HuH-7 (cell line): ENCODE results near the gene SMARCD2.
"Not testable (repeated sequence)": the region's sequence is repeated elsewhere in the genome, so short reads cannot be mapped to it uniquely, and the experiment has no call there.

Experiments used
- DNase-seq: peaks from one replicate; pipeline ENCODE4 v3.0.0; 2011; ENCODE audit warnings: low spot score

SMARCD2 gene

GRCh38 chr17:63800783-63801182 is 41.7 kb downstream of the SMARCD2 start:
- no peak for DNase-seq

DNA sequence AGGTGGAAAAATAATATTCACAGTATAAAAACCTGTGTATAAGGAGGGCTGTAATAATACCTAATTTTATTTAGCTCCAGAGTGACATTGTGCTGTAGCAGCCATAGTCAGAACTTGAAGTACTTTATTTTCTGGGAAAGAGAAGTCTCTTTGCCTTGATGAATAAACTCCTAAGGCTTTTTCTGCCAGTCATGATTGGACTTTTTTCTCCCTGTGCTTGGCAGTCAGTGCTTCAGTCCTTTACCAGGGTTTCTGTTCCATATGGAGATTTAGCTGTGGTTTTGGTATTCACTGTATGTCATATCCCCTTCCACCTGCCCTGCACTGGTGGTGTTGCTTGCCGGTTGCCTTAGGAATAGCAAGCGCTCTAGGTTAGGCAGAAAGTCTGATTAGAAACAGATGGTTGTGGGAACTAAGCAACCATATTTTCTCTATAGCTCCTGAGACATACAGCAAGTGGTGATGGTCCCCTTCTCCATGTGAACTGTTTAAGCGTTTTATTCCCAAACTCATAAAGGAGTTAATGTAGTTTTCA is 43.8 kb downstream of the SMARCD2 start:
- no peak for DNase-seq

DNA sequence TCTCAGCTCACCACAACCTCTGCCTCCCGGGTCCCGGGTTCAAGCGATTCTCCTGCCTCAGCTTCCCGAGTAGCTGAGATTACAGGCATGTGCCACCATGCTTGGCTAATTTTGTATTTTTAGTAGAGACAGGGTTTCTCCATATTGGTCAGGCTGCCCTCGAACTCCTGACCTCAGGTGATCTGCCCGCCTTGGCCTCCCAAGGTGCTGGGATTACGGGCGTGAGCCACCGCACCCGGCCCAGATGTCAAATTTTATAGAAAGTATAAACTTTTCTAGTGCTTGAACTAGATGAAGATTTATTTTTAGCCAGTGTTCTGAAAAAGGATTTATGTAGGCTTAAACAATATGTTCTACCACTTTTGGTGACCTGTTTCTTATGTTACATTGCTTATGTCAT is 46.1 kb downstream of the SMARCD2 start:
- not testable (repeated sequence) for DNase-seq

DNA sequence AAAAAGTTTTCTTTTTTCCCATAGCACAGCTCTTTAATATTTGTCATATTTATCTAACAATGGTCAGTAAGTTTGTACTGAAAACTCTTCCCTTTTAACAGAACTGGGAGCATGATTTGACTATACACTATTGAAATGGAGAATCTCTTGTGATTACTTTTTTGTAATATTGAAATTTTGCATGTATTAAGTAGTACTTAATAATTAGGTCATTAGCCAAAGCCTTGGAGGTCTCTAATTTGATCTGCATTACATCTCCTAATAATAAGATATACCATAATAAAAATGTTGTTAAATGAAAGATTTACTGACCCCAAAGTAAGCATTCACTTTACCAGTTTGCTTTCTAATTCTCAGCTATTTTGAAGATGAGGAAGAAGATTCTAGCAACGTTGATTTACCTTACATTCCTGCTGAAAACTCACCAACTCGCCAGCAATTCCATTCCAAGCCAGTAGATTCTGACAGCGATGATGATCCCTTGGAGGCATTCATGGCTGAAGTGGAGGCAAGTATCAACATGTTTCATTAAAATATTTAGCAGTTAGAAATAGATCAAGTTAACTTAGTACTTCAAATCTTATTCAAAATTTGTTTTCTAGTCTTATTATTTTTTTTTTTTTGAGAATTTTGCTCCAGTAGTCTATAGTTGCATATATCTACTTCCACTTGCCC is 50.3 kb downstream of the SMARCD2 start:
- DNase-seq: no peak

DNA sequence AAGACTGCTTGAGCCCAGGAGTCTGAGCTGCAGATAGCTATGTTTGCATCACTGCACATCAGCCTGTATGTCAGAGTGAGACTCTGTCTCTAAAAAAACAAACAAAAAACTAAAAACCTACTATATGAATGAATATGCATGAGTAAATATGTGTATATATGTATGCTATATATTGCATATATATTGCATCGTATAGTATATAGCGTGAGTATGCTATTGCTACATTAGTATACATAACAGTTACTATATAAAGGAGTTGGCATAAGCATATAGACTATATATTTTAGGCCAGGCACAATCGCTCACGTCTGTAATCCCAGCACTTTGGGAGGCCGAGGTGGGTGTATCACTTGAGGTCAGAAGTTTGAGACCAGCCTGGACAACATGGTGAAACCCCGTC is 52.4 kb downstream of the SMARCD2 start:
- no peak for DNase-seq

DNA sequence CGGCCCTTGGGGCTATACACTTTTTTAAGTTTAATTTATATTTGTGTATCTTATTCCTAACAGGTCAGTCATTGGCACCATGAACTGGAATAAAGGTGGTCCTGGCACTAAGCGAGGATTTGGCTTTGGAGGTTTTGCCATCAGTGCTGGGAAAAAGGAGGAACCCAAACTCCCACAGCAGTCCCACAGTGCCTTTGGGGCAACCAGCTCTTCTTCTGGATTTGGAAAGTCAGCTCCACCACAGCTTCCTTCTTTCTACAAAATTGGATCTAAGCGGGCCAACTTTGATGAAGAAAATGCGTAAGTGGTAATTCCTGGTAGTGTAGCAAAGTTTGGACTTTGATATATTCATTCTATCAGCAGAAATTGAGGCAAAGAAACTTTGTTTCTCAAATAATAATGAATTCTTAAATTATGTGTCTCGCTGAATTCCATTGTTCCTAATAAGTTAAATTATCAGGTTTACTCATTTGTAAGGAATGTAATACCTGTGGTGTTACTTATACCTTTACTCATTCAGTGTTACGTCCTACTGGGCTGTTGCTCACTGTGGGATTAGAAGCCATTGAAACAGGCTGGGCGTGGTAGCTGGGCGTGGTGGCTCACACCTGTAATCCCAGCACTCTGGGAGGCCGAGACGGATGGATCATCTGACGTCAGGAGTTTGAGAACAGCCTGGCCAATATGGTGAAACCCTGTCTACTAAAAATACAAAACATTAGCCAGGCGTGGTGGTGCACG is 55.3 kb downstream of the SMARCD2 start:
- no peak for DNase-seq

GRCh38 chr17:63786117-63786516 is 56.4 kb downstream of the SMARCD2 start:
- DNase-seq: no peak

GRCh38 chr17:63785556-63785955 is 56.9 kb downstream of the SMARCD2 start:
- no peak for DNase-seq

DNA sequence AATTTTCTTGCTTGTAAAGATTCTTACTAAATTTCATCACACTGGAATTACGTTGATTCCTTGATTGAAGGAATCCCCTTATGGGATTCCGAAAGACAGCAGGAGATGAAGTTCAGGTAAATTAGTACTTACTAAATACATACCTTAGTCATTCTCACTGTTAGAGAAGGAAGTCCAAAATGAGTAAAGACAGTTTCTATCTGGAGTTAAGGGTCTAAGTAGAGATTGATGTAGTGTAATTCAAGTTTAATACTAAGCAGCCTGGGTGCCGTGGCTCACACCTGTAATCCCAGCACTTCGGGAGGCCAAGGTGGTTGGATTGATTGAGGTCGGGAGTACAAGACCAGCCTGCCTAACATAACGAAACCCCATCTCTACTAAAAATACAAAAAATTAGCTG is 59.0 kb downstream of the SMARCD2 start:
- DNase-seq: no peak
